SKM-1 (cell line): ENCODE data around the gene GABRB1.

Experiments
- DNase-seq: peaks from one replicate; lab custom pipeline; 2025; ENCODE audit not compliant: unreplicated experiment; lab: John Stamatoyannopoulos, UW

The GABRB1 gene

GRCh38 chr4:47110546-47111132 is 79.3 kb downstream of the GABRB1 start:
- DNase-seq, result no peak

- no peak for DNase-seq
Observed at GRCh38 chr4:47118192-47118929, 87.0 kb downstream of the GABRB1 start.

- DNase-seq, result no peak
Observed at GRCh38 chr4:47120783-47121182, 89.4 kb downstream of the GABRB1 start.

GRCh38 chr4:47122592-47123291 is 91.4 kb downstream of the GABRB1 start:
- peak; percentile 74 for DNase-seq

- no peak for DNase-seq
Observed at GRCh38 chr4:47128991-47129390, 97.6 kb downstream of the GABRB1 start.

GRCh38 chr4:47135210-47135609 is 103.8 kb downstream of the GABRB1 start:
- no peak for DNase-seq

GRCh38 chr4:47143261-47143660 is 111.9 kb downstream of the GABRB1 start:
- no peak for DNase-seq

GRCh38 chr4:47145630-47146029 is 114.3 kb downstream of the GABRB1 start:
- no peak for DNase-seq

- DNase-seq, result no peak
Observed at GRCh38 chr4:47154816-47155370, 123.5 kb downstream of the GABRB1 start.

GRCh38 chr4:47155919-47156318 is 124.6 kb downstream of the GABRB1 start:
- DNase-seq, result no peak

GRCh38 chr4:47160095-47160494 is 128.7 kb downstream of the GABRB1 start:
- peak; percentile 59 for DNase-seq

GRCh38 chr4:47167081-47168035 is 136.0 kb downstream of the GABRB1 start:
- no peak for DNase-seq

- no peak for DNase-seq
Observed at GRCh38 chr4:47184083-47184482, 152.7 kb downstream of the GABRB1 start.

- no peak for DNase-seq
Observed at GRCh38 chr4:47185761-47186160, 154.4 kb downstream of the GABRB1 start.

- no peak for DNase-seq
Observed at GRCh38 chr4:47187608-47188007, 156.2 kb downstream of the GABRB1 start.

GRCh38 chr4:47193179-47193578 is 161.8 kb downstream of the GABRB1 start:
- DNase-seq, result no peak

- no peak for DNase-seq
Observed at GRCh38 chr4:47194036-47194737, 162.8 kb downstream of the GABRB1 start.

GRCh38 chr4:47195706-47196105 is 164.3 kb downstream of the GABRB1 start:
- DNase-seq, result no peak

GRCh38 chr4:47198791-47199190 is 167.4 kb downstream of the GABRB1 start:
- no peak for DNase-seq

GRCh38 chr4:47203593-47203992 is 172.2 kb downstream of the GABRB1 start:
- DNase-seq, result no peak
